Measurements from ENCODE around the gene IQCE.
"Not testable (repeated sequence)": the region's sequence is repeated elsewhere in the genome, so short reads cannot be mapped to it uniquely, and the experiment has no call there.

Gene IQCE

GRCh38 chr7:2533566-2533965, 25.2 kb upstream of the IQCE start:
- not testable (repeated sequence) for DNase-seq

DNA sequence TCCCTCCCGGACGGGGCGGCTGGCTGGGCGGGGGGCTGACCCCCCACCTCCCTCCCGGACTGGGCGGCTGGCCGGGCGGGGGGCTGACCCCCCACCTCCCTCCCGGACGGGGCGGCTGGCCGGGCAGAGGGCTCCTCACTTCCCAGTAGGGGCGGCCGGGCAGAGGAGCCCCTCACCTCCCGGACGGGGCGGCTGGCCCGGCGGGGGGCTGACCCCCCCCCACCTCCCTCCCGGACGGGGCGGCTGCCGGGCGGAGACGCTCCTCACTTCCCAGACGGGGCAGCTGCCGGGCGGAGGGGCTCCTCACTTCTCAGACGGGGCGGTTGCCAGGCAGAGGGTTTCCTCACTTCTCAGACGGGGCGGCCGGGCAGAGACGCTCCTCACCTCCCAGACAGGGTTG, 24.6 kb upstream of the IQCE start:
- not testable (repeated sequence) for DNase-seq

GRCh38 chr7:2535872-2536627, 22.7 kb upstream of the IQCE start:
- peak; percentile 54 for DNase-seq

DNA sequence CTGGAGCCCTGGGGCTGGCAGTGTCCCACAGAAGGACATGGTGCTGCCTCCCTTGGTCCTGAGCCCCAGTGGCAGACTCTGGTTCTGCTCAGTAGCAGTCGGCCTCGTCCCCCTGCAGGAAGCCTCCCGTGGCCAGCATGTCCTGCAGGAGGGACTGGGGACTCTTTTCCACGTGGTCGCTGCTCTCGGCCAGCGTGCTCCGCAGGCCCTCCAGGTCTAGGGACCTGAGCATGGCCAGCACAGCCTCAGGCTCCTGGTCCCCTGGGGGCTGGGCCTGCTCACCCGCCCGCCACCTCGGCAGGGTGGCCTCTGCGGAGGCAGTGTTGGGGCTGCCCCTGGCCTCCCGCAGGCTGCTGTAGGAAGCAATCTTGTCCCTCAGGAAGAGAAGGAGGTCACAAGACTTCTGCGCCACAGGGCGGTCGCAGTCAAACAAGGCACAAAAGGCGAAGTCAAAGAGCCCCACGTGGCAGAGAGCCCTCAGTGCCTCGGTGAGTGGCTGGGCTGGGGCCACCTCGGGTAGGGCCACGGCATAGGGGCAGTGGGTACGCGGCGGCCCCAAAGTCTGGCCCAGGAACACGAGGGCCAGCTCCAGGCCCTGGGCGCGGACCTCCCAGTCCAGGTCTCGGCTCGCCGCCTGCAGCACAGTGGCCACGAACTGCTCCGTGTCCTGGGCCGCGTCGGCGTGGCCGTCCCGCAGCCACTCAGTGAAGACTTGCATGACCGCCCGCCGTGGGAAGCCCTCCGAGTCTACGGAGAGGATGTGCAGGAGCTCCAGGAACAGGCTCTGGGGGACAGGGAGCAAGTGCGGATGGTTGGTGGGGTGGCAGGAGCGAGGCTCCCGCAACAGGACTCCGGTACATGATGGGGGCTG, 20.6 kb upstream of the IQCE start:
- peak; percentile 63 for DNase-seq

- peak; percentile 44 for DNase-seq
These were observed 19.5 kb upstream of the IQCE start for GRCh38 chr7:2539031-2539911.

DNA sequence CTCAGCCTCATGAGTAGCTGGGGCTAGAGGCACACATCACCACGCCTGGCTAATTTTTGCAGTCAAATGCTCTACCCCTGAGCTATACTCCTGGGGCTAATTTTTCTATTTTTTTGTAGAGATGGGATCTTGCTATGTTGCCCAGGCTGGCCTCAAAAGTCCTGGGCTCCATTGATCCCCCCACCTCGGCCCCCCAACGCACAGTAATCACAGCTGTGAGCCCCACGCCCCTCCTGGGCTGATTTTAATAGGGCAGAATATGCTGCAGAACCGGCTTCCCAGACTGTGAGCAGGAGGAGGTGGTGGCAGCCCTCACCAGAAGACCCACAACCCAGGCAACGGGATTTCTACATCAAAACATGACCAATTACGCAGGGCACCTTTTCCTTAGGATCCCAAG, 18.6 kb upstream of the IQCE start:
- peak; percentile 49 for DNase-seq

DNA sequence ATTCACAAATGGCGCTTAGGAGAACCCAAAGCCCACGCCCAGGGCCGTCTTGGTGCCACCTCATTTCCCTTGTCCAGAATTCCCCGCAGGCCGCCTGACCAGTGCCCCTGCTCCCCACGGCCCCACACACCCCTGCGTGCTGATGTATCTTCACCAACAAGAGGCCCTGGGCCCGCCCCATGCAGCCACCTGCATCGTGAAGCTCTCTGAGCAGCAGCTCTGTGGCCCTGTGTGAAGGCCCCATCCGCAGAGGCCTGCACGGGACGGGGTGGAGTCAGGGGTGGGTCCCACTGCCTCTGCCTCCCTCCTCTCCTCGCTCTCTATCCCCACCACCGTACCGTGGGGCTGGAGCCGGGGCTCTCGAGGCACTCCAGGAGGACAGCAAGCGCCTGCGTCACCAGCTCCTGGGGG, 18.1 kb upstream of the IQCE start:
- peak; percentile 51 for DNase-seq

GRCh38 chr7:2541291-2542010, 17.3 kb upstream of the IQCE start:
- peak; percentile 47 for DNase-seq

DNA sequence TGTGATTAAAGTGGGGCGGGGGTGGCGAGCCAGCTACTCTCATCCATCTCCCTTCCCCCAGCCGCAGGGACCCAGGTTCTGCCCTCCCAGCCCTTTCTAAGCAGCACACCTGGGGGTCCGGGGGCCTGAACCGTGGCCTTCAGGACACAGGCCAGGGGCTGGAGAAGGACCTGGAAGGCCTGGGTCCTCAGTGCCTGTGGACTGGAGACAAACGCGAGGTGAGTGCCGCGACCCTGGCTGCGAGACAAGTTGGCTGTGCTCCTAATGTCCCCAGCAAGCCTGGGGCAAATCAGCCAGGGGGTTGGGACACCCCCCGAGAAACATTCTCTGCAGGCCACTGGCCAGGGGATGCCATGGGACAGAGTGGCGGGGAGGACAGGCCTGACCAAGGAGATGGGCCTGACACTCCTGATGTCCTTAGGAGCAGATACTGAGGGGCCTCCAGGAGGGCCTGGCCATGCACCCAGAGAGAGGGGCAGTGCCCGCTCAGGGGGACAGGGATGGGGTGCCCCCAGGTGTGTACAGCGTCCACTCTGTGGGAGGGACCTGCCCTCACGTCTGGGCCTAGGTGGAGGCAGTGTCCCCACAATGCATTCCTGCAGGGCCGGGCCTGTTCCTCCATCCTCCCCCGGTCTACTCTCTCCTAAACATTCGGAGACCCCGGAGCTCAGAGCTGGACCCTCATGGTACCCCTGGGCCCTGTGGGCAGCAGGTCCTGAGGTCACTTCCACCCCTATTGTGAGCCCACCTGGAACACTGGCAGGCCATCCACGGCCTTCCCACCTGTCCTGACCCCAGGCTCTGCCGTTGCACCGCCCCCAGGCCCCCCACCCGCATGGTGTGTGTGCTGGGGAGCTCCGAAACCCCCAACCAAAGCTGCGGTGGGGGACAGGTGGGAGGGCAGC, 16.5 kb upstream of the IQCE start:
- peak; percentile 48 for DNase-seq

DNA sequence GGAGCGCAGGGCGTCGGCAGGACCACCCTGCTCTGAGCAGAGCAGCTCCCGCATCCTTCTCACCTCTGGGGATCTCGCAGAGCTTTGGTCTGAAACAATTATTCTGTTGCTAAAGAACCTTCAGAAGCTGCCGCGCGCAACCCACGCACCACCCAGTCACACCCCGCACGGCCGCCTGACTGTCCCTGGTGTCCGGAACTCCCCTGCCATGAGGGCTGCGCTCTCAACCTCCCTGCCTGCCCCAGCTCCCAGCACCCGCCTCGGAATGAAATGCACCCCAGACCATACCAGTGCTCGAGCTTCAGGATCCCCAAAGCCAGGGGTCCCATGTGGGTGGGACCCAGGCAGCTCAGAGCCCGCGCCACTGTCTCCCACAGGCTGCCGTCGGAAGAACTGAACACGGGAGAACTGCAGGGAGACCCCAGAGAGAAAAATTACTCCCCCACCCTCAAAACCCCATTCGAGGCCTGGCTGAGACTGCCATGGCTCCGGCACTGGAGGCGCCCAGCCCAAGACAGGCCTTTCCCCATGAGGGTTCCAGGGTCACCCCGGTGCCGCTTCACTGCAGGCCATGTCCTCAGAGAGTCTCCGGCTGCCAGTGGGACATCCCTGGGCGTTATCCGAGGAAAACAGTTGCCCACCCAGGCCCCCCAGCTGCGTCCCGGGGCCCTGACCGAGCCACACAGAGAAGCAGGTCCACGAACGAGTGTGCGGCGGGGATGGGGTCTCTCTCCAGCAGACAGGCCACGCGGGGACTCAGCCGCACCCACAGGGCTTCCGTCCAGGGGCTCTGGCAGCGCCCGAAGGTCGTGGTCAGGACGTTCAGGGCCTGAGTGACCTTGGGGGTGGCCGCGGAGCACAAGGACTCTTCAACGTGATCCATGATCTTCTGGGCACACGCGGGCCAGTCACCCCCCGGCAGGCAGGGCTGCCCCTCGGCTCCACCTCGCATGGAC, 15.6 kb upstream of the IQCE start:
- peak; percentile 52 for DNase-seq

DNA sequence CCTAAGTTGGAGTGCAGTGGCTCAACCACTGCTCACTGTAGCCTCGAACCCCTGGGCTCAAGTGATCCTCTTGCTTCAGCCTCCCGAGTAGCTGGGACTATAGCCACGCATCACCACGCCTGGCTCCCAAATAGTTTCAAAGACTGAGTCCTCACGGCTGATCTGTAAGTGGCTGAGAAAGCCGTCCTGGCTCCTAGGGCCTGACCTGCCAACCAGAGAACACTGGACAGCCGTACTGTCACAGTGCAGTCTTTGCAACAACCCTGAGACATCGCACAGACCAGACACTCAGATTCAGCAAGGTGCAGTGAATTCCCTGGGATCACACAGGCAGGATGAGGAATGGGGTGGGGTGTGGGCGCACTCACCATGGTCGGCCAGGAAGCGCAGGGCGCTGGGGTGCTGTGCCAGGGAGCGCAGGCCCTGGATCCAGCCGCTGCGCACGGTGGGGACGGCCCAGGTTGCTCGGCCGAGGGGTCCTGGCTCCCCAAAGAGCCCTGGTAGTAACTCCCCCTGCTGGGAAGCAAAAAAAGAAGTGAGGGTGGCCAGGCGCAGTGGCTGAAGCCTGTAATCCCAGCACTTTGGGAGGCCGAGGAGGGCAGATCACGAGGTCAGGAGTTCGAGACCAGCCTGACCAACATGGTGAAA, 14.1 kb upstream of the IQCE start:
- DNase-seq, result peak; percentile 38

- peak; percentile 43 for DNase-seq
These were observed 12.9 kb upstream of the IQCE start for GRCh38 chr7:2545746-2546425.

DNA sequence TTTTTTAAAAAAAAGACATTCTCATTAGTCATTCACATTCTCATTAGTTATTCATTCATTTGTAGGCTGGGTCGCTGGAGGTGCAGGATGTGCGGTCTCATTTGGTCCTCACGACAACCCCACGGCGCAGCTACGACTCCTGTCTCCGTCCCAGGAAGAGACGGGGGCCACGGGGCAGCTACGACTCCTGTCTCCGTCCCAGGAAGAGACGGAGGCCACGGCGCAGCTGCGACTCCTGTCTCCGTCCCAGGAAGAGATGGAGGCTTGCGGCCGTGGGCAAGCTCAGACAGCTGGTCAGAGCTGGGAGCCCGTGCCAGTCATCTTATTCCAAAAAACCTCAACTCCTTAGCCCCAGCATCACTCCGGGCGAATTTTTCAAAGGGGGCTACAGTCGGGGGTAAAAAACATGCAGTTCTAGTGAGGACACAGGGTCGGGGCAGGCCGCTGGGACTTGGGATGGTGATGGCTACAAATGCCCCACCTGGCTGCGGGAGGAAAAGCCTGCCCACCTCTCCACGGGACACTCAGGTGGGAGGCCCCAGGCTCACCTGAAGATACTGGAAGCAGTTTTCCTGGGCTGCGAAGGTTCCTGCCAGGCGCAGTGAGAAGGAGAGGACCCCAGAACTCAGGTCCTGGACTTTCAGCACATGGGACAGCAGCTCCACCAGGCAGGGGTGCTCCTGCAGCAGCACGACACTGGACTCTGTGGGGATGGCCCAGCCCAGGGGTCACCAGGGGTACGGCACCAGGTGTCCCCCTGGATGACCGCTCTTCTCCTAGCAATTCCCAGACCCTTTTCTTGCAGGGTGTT, 11.8 kb upstream of the IQCE start:
- DNase-seq, result peak; percentile 36

DNA sequence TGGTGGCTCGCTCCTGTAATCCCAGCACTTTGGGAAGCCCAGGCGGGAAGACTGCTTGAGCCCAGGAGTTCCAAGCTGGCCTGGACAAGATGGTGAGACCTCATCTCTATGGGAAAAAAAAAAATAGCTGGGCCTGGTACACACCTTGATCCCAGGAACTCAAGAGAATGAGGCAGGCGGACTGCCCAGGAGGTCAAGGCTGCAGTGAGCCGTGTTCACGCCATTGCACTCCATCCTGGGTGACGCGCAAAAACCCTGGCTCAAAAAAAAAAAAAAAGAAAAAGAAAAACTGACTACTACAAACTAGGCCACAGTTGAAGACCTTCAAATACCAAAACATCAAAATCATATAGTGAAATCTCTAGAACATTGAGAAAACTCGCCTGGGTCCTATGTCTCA, 7.4 kb upstream of the IQCE start:
- DNase-seq, result peak; percentile 10

DNA sequence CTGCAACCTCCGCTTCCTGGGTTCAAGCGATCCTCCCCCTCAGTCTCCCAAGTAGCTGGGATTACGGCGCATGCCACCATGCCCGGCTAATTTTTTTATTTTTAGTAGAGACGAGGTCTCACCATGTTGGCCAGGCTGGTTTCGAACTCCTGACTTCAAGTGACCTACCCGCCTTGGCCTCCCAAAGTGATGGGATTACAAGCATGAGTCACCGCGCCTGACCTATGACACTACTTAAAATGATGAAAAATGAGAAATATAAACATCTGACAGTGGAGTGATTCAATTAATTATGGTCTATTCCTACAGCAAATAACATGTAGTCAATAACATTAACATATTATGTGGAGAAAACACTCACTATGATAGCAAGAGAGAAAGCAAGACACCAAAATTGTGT, 5.7 kb upstream of the IQCE start:
- DNase-seq, result peak; percentile 6

GRCh38 chr7:2553831-2554581, 4.8 kb upstream of the IQCE start:
- DNase-seq, result peak; percentile 55

- DNase-seq, result peak; percentile 60
These were observed 4.1 kb upstream of the IQCE start for GRCh38 chr7:2554661-2555111.
